H1 (cell line): ENCODE measurements around the gene TRNP1. TPM values are rescaled to one million over a fixed set of nuclear protein-coding genes. Genes with fewer than 3 reads are reported as not detected.

Source experiments
- ASH2L ChIP-seq: fragments of 200-600, 300-600 bp; sonication (generic); IDR thresholded peaks from one replicate; pipeline ENCODE4 v1.7.1; 2017; ENCODE audit warnings: low read length
- ATF2 ChIP-seq: IDR thresholded peaks from 2 replicates; pipeline ENCODE4 v1.6.1; 2012; ENCODE audit warnings: low read length, inconsistent platforms
- CBX5 ChIP-seq: fragments of 300-800, 300-1000 bp; sonication (generic); IDR thresholded peaks from 2 replicates; pipeline ENCODE4 v1.7.1; 2016; ENCODE audit warnings: antibody characterized with exemption, low read length, low read depth
- EZH2 ChIP-seq: fragments of 200-600 bp; sonication (generic); IDR thresholded peaks from 2 replicates; pipeline ENCODE4 v1.7.1; 2012; ENCODE audit warnings: low read depth, mild to moderate bottlenecking, moderate library complexity, low read length, inconsistent platforms; ENCODE audit not compliant: severe bottlenecking
- FOSL1 ChIP-seq: IDR thresholded peaks from 2 replicates; pipeline ENCODE4 v1.6.1; 2011; ENCODE audit warnings: mild to moderate bottlenecking, low read depth, low read length, moderate library complexity; ENCODE audit not compliant: insufficient read depth
- HDAC6 ChIP-seq: IDR thresholded peaks from one replicate; pipeline ENCODE4 v1.7.1; 2012; ENCODE audit warnings: low read depth, mild to moderate bottlenecking, inconsistent platforms, low read length, moderate library complexity
- MAFK ChIP-seq: IDR thresholded peaks from 2 replicates; pipeline ENCODE4 v1.6.1; 2012; ENCODE audit warnings: low read depth, mild to moderate bottlenecking, improper control_type of control experiment, low read length
- NANOG ChIP-seq: IDR thresholded peaks from 2 replicates; pipeline ENCODE4 v1.6.1; 2011; ENCODE audit warnings: low read length, low read depth, mild to moderate bottlenecking, inconsistent platforms; ENCODE audit not compliant: insufficient read depth, poor library complexity, severe bottlenecking
- NRF1 ChIP-seq: IDR thresholded peaks from 2 replicates; pipeline ENCODE4 v1.6.1; 2011; ENCODE audit warnings: mild to moderate bottlenecking, low read depth, low read length, improper control_type of control experiment
- POLR2A ChIP-seq, 2 experiments: IDR thresholded peaks; 1 replicate in 1 of 2; 2 replicates in 1 of 2; pipeline ENCODE4 v1.6.1; 2011; ENCODE audit warnings: low read depth in 2 of 2, low read length in 2 of 2, mild to moderate bottlenecking in 2 of 2; ENCODE audit errors: control extremely low read depth in 1 of 2
- RAD21 ChIP-seq, 2 experiments: IDR thresholded peaks in 1 of 2; conservative IDR thresholded peaks in 1 of 2; 2 replicates each; pipeline ENCODE4 v1.6.1; 2011; ENCODE audit warnings: low read depth in 2 of 2, low read length in 2 of 2, improper control_type of control experiment in 1 of 2, inconsistent platforms in 1 of 2, mild to moderate bottlenecking in 1 of 2, moderate library complexity in 1 of 2
- RBBP5 ChIP-seq: IDR thresholded peaks from 2 replicates; pipeline ENCODE4 v1.7.1; 2012; ENCODE audit warnings: low read depth, mild to moderate bottlenecking, inconsistent platforms, low read length, moderate library complexity, borderline replicate concordance
- RFX5 ChIP-seq: IDR thresholded peaks from 2 replicates; pipeline ENCODE4 v1.6.1; 2011; ENCODE audit warnings: low read depth, low read length, improper control_type of control experiment, borderline replicate concordance
- SIN3A ChIP-seq, 2 experiments: IDR thresholded peaks in 1 of 2; conservative IDR thresholded peaks in 1 of 2; 2 replicates each; pipeline ENCODE4 v1.6.1; 2011 to 2012; ENCODE audit warnings: low read length in 2 of 2, improper control_type of control experiment in 1 of 2, low read depth in 1 of 2, mild to moderate bottlenecking in 1 of 2
- SP1 ChIP-seq: IDR thresholded peaks from 2 replicates; pipeline ENCODE4 v1.6.1; 2011; ENCODE audit warnings: low read depth, low read length
- SP2 ChIP-seq: IDR thresholded peaks from 2 replicates; pipeline ENCODE4 v1.6.1; 2012; ENCODE audit warnings: mild to moderate bottlenecking, low read length, inconsistent platforms
- TAF7 ChIP-seq: optimal IDR thresholded peaks from 2 replicates; pipeline ENCODE3; 2011; ENCODE audit warnings: low read depth, mild to moderate bottlenecking, inconsistent platforms, low read length, moderate library complexity, borderline replicate concordance
- TCF12 ChIP-seq: IDR thresholded peaks from 2 replicates; pipeline ENCODE4 v1.6.1; 2011; ENCODE audit warnings: low read depth, mild to moderate bottlenecking, low read length
- polyA plus RNA-seq, 7 experiments: library from polyadenylated mRNA; depleted of rRNA in 3 of 7; stranded (reverse) in 5 of 7; unstranded in 2 of 7; fragments of >200 nt in 5 of 7; fragments of 200-250 nt in 2 of 7; gene quantifications; 1 replicate in 5 of 7; 2 replicates in 1 of 7; 4 replicates in 1 of 7; pipeline versions ENCODE4 v1.2.1 to v1.2.3, GENCODE V29; 2011 to 2013; ENCODE audit warnings: missing spikeins in 2 of 7, mixed read lengths in 2 of 7
- total RNA-seq: library from RNA; stranded (reverse); fragmentation: NEBNext Ultra II Directional; extraction: Animal tissue kit (Norgen Biotek cat#: 25700); gene quantifications from 2 replicates; pipeline ENCODE4 v1.2.1, GENCODE V29; 2021

TRNP1 gene
- total and polyA plus RNA-seq, 2 of the 8 experiments (the other 6 are each of a cell fraction or from before 2014, with no cell fraction given) = 51.7 to 102 TPM

- TF ChIP-seq NRF1 (no peak), EZH2 (no peak), TAF7 (peak; percentile 7), SP1 (no peak), ATF2 (no peak), NANOG (peak; percentile 10), FOSL1 (no peak), SP2 (no peak), RAD21 (IDR thresholded peaks at IDR 0.05 in 1 of 2, conservative IDR thresholded peaks at IDR 0.05 in 1 of 2; ENCODE audit: low read depth in 2 of 2, low read length in 2 of 2) (no peak), MAFK (no peak), RFX5 (no peak), TCF12 (no peak), HDAC6 (no peak), RBBP5 (no peak), CBX5 (no peak), SIN3A (conservative IDR thresholded peaks at IDR 0.05 in 1 of 2, IDR thresholded peaks at IDR 0.05 in 1 of 2; ENCODE audit: low read depth in 1 of 2, low read length in 2 of 2) (no peak), POLR2A (IDR thresholded peaks at IDR 0.05; ENCODE audit: control extremely low read depth in 1 of 2, low read depth in 2 of 2, low read length in 2 of 2) (peak in 1 of 2 experiments; percentile 15; a peak in 2 of 3 replicates), ASH2L (no peak)
Observed at GRCh38 chr1:27003745-27004470, 10.4 kb downstream of the TRNP1 start (continued).
